Measurements from ENCODE around the gene KATNAL1.

The KATNAL1 gene

DNA sequence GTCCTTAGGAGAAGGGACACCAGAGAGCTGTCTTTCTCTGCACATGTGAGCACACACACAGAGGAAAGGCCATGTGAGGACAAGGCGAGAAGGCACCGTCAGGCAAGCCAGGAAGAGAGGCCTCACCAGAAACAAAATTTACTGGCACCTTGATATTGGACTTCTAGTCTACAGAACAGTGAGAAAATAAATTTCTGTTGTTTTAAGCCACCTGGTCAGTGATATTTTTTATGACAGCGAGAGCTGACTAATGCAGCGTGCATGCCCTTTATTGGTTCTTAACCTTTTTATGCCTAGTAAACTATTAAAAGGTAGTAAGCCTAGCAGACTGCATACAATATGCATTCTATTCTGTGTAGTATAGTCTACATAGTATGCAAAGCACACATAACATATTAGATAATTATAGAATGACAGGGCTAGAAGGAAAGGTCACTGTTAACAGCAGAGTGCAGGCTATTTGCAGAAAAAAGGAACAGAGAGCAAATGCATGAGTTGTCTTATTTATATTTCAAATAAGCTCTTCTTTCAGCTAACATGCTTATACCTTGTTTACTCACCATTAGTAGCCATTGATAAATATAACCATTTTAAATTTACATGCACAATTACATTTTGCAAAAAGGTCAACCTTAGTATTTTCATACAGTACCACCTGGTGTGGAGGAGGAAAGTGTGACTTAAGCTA lies 25.2 kb upstream of the KATNAL1 start:
- DNase-seq, result no peak

DNA sequence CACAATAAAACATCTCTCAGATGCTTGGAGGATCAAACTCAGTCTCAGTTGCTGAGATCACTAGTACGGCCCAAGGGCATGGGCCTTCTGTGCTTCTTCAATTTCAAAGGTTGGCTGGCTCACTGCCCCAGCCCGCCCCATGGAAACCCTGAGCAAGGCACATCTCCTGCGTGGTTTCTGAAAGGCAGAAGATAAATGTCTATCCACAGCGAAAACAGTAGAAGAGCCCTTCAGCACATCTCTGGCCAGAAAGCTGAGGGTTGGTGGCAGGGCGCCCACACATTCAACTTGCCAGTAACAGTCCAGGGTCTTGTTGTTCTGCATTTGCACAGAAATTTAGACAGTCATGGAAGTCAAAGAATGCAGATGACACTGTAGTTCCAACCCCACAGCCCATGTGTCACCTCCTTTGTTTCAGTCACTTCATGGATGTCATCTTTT lies 24.0 kb upstream of the KATNAL1 start:
- DNase-seq, result no peak

DNA sequence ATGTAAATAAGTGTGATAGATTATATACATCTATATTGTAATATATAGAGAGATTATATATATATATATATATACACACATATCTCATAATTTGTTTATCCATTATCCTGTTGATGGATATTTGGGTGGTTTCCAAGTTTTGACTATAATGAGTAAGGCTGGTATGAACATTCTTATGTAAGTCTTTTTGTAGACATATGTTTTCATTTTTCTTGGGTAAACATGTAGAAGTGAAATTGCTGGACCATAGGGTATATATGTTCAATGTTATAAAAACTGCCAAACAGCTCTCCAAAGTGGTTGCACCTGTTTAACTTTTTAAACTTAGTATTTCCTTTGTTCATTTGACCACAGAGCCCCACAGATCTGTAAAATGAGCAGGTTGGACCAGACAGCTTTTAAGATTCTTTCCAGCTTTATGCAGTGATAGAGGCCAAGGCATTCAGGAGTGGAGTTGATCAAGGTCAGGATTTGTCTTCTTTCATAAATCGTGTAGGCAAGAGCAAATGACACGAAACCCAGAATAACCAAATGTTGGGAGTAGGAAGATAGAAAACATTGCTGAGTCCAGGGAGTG lies 21.7 kb upstream of the KATNAL1 start:
- DNase-seq, result no peak

DNA sequence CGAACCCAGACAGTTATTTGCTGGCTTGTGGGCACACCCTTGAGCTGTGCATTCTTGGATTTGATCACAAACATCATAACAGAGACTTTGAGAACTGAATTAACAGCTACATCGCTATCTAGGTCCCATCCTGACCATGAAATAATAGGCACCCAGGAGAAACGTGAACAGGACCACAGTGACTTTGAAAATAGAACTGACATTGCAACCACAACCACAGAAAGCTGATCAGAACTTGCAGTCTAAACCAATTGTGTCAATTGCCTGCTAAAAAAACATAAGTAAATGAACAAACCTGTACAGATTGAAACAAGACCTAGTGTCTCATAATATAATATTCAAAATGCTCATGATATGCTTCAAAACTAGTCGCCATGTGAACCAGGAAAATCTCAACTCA lies 18.3 kb upstream of the KATNAL1 start:
- DNase-seq, result no peak

DNA sequence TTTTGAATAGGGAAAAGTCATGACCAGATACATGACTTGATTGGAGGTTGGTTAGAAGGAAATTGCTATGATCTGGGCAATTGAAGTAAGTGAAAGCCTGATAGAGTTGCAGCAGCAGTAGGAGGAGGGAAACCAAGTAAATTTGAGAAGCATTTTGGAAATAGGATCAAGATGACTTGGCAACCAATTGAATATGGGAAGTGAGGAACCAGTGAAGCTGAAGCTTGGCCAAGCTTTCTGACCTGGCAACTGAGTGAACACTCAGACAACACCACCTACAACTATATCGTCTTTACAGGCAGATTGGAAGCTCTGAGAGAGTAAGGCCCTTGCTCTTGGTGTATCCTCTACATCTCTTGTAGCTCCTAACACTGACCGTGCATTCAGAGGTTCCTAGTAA lies 16.2 kb upstream of the KATNAL1 start:
- DNase-seq, result no peak

DNA sequence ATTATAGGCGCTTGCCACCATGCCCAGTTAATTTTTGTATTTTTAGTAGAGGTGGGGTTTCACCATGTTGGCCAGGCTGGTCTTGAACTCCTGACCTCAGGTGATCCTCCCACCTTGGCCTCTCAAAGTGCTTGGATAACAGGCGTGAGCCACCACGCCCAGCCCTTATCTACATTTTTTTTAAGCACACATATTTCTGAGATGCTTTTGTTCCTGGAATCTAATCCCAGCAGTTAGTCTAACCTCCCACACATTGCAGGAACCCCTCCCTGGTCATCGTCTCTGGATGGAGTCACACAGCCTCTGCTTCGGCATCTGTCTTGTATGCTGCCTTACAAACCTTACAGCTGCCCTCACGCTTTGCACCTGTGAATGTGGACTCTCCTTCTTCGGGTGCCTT lies 15.1 kb upstream of the KATNAL1 start:
- no peak for DNase-seq

DNA sequence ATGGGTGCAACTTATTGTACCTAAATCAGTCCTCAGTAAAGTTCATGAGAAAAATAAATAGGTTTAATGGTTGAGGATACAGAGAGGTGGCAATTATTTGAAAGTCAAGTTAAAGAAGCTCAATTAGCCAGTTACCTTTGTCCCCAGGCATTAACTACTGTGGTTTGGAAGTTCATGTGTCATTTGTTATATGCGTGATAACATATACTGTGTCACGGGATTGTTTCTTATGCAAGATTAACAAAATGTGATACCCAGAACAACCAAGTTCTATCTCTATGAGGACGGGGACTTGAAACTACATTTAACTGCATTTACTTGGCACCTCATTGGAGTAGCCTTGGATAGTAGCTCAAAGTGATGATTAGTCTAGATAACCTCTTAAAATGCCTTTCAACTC lies 13.9 kb upstream of the KATNAL1 start:
- no peak for DNase-seq

DNA sequence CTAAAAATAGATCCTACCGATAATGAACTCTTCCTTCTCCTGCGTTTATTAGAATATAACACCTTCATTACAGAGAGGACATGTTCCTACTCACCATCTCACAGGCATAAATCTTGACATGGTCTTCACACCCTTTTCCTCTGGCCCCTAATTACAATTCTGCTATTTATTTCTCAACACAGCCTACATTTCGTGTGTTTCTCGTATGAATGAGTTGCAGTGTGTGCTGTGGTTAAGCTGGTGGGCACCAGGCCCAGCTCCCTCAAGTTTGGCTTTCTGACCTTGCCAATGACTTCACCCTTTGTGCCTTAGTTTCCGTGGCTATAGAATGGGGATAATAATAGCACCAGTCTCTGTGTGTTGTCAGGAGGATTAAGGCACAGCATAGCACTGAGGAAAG lies 12.3 kb upstream of the KATNAL1 start:
- no peak for DNase-seq

DNA sequence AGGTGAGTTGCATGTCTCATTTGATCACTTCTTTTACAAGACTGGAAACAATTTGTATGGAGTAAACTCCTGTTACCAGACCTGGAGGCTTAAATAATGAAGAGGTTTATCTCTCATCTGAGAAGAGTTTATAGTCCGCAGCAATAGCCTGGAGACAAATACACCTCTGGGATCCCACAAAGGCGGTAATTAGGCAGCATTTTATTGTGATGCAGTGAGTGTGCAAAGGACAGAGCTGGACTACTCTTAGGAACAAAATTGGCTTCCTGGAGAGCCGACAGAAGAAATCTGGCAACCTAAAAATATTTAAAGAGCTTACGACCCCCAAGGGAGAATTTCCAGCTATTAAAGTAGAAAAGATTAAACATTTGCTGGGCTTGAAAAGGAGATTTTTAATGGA lies 11.8 kb upstream of the KATNAL1 start:
- DNase-seq, result no peak

DNA sequence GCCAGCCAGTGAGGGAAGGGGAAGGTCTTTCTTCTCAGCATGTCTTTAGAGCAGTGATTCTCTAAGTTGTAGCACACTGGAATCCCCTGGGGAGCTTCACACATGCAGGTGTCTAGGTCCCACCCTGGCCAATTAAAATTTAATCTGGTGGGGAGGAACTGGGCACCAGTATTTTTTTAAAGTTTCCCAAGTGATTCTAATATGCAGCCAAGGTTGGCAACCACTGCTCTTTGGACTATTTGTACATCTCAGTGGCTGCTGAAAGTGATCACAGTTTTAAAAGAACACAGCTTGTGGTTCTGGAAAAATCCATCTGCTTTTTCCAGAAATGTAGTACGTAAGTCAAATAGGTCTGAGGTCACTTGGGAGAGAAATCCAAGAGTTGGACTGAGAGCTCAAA lies 10.7 kb upstream of the KATNAL1 start:
- no peak for DNase-seq

DNA sequence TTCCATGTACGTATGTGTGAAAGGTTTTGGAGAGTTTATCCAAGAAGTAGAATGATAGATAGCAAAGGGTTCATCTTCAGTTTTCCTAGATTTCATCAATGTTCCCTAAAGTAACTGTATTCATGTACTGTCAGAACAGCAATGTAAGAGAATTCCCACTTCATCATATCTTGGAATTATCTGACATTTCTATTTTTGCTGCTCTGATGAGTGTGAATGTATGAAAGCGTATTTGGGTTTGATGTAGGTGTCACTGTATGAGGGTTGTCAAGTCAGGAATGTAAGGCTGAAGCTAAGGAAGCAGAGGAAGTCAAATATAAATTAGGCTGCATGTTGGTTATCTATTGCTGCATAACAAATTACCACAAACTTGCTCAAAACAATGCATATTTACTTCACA lies 7.2 kb upstream of the KATNAL1 start:
- DNase-seq, result no peak

DNA sequence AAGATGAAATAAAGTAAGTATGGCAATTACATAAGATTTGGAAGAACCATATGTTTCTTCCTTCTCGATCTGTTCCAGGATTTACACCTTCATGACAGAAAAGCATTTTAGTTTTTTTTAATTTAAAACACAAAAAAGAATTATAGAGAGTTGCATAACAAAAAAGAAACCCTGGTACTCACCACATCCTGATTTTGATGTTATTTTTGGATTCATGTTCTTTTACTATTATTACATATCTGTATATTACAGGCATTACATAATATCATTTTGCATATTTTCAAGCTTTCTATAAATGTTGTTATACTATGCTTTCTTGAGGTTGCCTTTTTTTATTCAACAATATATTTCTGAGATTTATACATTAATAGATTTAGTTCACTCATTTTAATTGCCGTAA lies 6.7 kb upstream of the KATNAL1 start:
- DNase-seq, result no peak

DNA sequence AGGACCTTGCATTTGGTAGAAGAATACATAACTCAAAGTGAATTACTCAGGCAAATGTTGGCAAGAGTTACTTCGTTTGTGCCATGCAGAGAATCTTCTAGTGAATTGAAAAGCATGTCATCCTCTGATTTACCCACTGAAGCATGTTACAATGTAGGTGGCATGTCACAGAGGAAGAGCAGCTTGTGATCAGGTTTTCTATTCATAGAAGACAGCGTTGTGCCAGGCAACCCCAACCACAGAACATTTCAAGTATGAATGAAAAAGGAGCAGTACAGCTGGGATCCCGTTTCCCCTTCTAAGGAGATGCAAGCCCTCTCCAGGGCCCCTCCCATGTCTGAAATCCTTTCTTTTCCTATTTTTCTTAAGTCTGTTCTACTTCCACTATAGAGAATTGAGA lies 6.0 kb upstream of the KATNAL1 start:
- DNase-seq, result no peak

DNA sequence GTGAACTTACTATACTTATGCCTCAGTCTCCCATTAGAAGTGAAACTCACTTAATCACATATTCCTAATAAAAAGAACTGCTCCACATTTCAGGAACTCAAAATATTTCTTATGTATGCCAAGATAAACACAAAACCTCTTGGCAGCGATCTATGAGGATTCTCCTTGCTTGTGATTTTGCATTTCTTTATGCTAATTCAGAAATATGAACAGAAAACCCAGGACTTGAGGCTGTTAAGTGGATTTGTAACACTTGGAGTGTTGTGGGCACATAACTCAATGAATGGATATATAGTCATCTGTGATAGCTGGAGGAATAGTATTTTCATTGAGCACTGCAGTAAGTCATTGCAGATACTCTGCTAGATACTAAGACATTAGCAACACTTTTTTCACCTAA lies 5.6 kb upstream of the KATNAL1 start:
- no peak for DNase-seq

DNA sequence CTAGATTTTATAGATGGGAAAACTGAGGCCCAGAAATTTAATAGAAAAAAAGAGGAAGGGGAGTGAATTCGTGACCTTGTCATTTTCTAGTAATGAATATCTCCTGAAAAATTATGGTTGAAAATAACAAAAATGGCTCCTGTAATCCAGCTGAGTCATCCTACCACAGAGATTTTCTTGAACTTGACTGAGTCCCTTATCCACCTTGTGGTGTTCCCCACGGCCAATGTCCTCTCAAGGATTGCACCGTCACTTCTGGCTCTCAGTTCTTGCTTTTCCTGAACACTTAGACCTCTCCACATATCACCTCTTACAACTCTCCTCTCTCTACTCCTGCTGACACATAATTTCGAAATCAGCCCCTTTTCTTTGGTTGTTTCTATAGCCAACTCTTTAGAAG lies 1.2 kb upstream of the KATNAL1 start:
- no peak for DNase-seq

DNA sequence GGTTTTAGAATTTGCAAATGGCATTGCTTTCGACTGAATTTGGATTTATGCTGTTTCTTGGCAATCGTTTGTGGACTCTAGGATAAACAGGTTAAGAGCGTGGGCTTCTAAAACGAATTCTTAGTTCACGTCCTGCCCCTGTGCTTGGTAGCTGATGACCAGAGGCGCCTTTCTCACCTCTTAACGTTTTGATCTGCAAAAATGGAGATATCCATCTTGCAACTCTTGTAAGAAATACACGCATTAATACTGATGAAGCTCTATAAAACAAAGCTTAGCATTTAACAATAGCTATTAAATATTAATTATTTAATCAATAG lies 580 bp upstream of the KATNAL1 start:
- DNase-seq, result no peak

DNA sequence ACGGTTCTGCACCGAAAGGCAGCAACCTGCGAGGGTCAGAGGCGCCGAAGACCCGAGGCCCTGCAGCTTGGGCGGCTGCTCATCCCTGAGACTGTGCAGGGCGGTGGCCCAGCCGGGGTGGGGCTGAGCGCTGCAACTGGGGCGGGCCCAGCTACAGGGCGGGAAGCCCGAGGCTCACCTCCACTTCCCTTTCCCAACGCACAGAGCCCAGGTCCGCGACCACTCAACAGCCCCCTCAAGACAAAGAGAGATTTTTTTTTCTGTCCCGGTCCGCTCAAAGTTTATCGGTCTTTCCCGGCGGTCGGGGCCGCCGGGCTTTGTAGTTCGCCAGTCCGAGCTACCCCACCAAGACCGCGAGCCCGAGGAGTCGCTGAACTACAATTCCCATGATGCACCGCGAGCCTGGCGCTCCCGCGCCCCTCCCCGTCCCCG lies 573 bp downstream of the KATNAL1 start:
- peak; percentile 73 to 91 (median 84) for DNase-seq

DNA sequence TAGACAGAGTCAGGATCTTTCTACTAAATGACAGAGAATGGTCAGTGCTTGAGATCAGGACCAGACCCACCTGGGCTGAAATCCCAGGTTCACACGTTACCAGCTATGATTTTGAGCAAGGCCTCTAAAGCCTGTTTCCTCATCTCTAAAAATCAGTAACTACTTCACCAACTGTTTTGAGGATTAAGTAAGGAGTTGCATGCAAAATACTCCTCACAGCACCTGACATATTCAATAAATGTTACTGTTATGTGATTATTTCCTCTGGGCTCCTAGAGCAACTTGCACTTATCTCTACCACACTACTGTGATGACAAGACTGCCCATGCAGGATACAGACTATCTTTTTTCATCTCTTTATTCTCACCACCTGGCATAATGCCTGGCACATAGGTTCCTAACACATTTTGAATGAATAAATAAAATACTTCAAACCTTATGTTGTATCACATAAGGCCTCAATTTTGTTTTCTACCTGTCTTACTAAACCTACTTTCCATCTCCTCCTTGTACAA lies 1.8 kb downstream of the KATNAL1 start:
- no peak for DNase-seq

DNA sequence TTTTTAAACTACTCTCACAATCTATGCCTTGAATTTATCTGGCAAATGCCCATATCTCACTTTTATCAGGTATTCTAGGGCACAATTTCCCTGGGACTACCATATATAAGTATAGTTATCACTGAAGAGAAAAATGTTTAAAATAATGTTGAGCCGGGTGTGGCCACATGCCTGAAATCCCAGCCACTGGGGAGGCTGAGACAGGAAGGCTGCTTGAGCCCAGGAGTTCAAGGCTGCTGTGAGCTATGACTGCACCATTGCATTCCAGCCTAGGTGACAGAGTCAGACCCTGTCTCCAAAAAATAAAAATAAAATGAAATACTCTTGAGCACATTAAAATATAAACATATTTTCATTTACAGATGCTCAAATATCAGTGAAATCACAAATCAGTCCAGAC lies 4.1 kb downstream of the KATNAL1 start:
- DNase-seq, result no peak

DNA sequence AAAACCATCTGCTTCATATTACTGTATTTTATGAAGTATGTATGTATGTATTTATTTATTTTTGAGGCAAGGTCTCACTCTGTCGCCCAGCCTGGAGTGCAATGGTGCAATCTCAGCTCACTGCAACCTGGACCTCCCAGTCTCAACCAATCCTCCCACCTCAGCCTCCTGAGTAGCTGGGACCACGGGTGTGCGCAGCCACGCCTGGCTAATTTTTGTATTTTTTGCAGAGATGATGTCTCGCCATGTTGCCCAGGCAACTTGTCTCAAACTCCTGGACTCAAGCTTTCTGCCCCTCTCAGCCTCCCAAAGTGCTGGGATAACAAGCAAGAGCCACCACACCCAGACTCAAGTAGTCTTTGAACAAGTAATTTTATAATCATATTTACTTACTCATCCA lies 5.5 kb downstream of the KATNAL1 start:
- no peak for DNase-seq

DNA sequence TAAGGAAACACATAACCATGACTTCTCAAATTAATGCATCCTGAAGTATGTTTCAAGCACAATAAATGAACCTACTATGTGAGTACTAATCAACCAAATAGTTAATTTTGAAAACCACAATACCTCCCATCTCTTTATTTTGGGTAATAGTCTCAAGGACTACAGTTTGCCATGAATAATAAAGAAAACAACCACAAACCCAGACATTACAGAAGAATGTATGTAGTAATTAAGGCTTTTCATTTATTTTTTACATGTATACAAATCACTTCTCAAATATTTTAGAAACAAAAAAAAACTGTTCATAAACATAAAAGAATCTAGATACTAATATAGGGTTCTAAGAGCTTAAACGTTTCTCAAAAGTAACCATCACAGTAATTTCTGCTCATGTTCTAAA lies 6.8 kb downstream of the KATNAL1 start:
- DNase-seq, result no peak

DNA sequence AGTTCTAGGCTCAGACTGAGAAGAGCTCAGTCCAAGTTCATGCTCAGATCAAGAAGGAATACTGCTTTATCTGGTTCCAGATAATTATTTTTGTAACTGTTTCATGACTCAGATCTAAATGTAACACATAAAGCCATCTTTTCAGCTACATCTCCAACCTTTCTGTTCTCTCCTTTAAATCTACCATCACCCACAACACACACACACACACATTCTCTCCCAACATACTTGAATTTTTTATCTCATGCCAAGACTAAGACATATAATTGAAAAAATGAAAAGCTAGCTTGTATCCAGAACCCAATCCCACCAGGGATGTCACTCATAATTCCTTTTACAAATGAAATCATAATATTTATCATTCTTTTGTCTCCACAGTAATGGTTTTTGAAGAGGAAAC lies 7.6 kb downstream of the KATNAL1 start:
- DNase-seq, result no peak

DNA sequence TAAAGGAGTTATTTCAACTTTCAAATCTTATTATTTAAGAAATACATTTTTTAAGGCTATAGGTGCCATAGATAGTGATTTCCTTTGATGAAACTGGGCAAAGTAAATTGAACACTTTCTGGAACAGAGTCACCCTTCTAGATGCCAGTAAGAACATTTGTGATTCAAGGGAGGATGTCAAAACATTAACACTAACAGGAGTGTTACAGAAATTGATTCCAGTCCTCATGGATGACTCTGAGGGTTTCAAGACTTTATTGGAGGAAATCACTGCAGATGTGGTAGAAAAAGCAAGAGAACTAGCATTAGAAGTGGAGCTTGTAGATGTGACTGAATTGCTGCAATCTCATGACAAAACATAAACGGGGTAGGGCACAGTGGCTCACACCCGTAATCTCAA lies 12.2 kb downstream of the KATNAL1 start:
- no peak for DNase-seq

DNA sequence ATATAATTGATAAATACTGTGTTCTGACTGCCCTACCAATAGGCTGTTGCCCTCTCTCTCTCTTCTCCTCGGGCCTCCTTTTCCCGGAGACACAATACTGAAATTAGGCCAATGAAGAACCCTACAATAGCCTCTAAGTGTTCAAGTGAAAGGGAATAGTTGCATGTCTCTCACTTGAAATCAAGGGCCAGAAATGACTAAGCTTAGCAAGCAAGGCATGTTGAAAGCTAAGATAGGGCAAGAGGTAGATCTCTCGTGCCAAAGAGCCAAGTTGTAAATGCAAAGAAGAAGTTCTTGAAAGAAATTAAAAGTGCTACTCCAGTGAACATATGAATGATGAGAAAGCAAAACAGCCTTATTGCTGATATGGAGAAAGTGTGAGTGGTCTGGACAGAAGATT lies 13.3 kb downstream of the KATNAL1 start:
- no peak for DNase-seq

DNA sequence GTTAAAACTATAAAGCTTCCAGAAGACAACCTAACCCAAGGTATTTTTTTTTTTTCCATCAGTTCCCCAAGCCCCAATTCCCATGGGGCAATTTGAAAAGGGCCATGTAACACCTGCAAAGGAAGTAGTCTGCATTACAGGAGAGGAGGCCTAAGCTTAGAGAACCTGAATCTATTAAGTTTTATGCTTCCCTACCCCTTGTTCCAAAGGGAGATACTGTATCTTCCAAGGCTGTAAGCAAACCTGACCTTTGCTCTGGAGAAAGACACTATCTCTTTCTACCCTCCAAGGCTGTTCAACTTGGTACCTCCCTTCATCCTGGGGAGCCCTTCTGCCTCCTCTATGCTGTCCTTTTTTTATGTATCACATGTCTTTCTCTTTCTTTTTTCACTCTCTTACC lies 15.0 kb downstream of the KATNAL1 start:
- DNase-seq, result no peak

Data from stimulated activated naive CD4-positive, alpha-beta T cell (primary cell).